HG03045 (cell line): Measurements from ENCODE around the gene TRPV5.

Experiments
- ATAC-seq: cut with Tn5 transposase; IDR thresholded peaks from one replicate; pipeline ENCODE4 v1.9.1; 2021; ENCODE audit warnings: mild to moderate bottlenecking, moderate library complexity; ENCODE audit not compliant: unreplicated experiment

TRPV5 gene

GRCh38 chr7:142889816-142890215 is 43.7 kb downstream of the TRPV5 start:
- no peak for ATAC-seq

GRCh38 chr7:142887282-142888015 is 46.1 kb downstream of the TRPV5 start:
- no peak for ATAC-seq

GRCh38 chr7:142886866-142887265 is 46.7 kb downstream of the TRPV5 start:
- ATAC-seq, result no peak

- no peak for ATAC-seq
Observed at GRCh38 chr7:142885311-142886230, 48.0 kb downstream of the TRPV5 start, which contains the start of gene TRPV6. TSS of gene TRPV6 (minus strand) at chr7:142885745.

GRCh38 chr7:142884286-142884640 is 49.3 kb downstream of the TRPV5 start:
- ATAC-seq, result no peak

- no peak for ATAC-seq
Observed at GRCh38 chr7:142883571-142884285, 49.8 kb downstream of the TRPV5 start.

GRCh38 chr7:142883145-142883544 is 50.4 kb downstream of the TRPV5 start:
- ATAC-seq, result no peak

GRCh38 chr7:142882338-142882678 is 51.2 kb downstream of the TRPV5 start:
- no peak for ATAC-seq

- ATAC-seq, result no peak
Observed at GRCh38 chr7:142881586-142882337, 51.8 kb downstream of the TRPV5 start.

- peak; percentile 63 for ATAC-seq
Observed at GRCh38 chr7:142880876-142881505, 52.6 kb downstream of the TRPV5 start.

- ATAC-seq, result no peak
Observed at GRCh38 chr7:142879060-142879459, 54.5 kb downstream of the TRPV5 start.

GRCh38 chr7:142878315-142878714 is 55.2 kb downstream of the TRPV5 start:
- ATAC-seq, result no peak

GRCh38 chr7:142876991-142877910 is 56.3 kb downstream of the TRPV5 start:
- no peak for ATAC-seq

- no peak for ATAC-seq
Observed at GRCh38 chr7:142876236-142876960, 57.1 kb downstream of the TRPV5 start.

- ATAC-seq, result no peak
Observed at GRCh38 chr7:142875456-142875855, 58.1 kb downstream of the TRPV5 start.

GRCh38 chr7:142874837-142875236 is 58.7 kb downstream of the TRPV5 start:
- no peak for ATAC-seq

- no peak for ATAC-seq
Observed at GRCh38 chr7:142874409-142874808, 59.1 kb downstream of the TRPV5 start.

GRCh38 chr7:142873871-142874270 is 59.7 kb downstream of the TRPV5 start:
- no peak for ATAC-seq
